OCI-LY1 (cell line): ENCODE data around the gene SLC25A21.

Experiments used
- H2AFZ ChIP-seq: fragments of 200-600 bp; sonication (generic), shearing (Covaris generic); 2 replicates; pipeline ENCODE4 v1.6.0; 2014; ENCODE audit warnings: antibody characterized with exemption, mild to moderate bottlenecking, low read length
- H3F3A ChIP-seq: fragments of 200-600 bp; sonication (generic), shearing (Covaris generic); 2 replicates; pipeline ENCODE4 v1.6.0; 2014; ENCODE audit warnings: mild to moderate bottlenecking, antibody characterized with exemption, low read length, moderate library complexity; ENCODE audit not compliant: insufficient read depth
- H3K27ac ChIP-seq: fragments of 200-600 bp; sonication (generic); 2 replicates; pipeline ENCODE4 v1.5.1; 2014; ENCODE audit warnings: low read length, mixed run types, mild to moderate bottlenecking, low read depth; ENCODE audit not compliant: poor library complexity, severe bottlenecking
- H3K27me3 ChIP-seq: fragments of 200-600 bp; sonication (generic); 2 replicates; pipeline ENCODE4 v1.6.0; 2014; ENCODE audit warnings: antibody characterized with exemption, mild to moderate bottlenecking, low read length, moderate library complexity; ENCODE audit not compliant: insufficient read depth
- H3K36me3 ChIP-seq: fragments of 200-600 bp; sonication (generic); 2 replicates; pipeline ENCODE4 v1.6.1; 2014; ENCODE audit warnings: mild to moderate bottlenecking, antibody characterized with exemption, low read length, moderate library complexity, mixed read lengths; ENCODE audit not compliant: insufficient read depth
- H3K4me1 ChIP-seq: fragments of 200-600 bp; sonication (generic); 2 replicates; pipeline ENCODE4 v1.5.1; 2014; ENCODE audit warnings: mild to moderate bottlenecking, low read length, moderate library complexity; ENCODE audit not compliant: insufficient read depth, severe bottlenecking
- H3K4me2 ChIP-seq: fragments of 200-600 bp; sonication (generic), shearing (Covaris generic); 2 replicates; pipeline ENCODE4 v1.6.1; 2014; ENCODE audit warnings: low read length
- H3K4me3 ChIP-seq: fragments of 200-600 bp; sonication (generic); 2 replicates; pipeline ENCODE4 v1.5.1; 2014; ENCODE audit warnings: low read length, low read depth, mild to moderate bottlenecking, mixed read lengths; ENCODE audit not compliant: poor library complexity, severe bottlenecking
- H3K79me2 ChIP-seq: fragments of 200-600 bp; shearing (Covaris generic); 2 replicates; pipeline ENCODE4 v1.6.1; 2016; ENCODE audit warnings: mixed run types, low read length, mixed read lengths; ENCODE audit not compliant: insufficient read depth
- H3K9ac ChIP-seq: fragments of 200-600 bp; sonication (generic), shearing (Covaris generic); 2 replicates; pipeline ENCODE4 v1.6.1; 2014; ENCODE audit warnings: mild to moderate bottlenecking, low read length, mixed read lengths
- H3K9me2 ChIP-seq: fragments of 200-600 bp; sonication (generic), shearing (Covaris generic); 2 replicates; pipeline ENCODE4 v1.6.1; 2014; ENCODE audit warnings: low read depth, mild to moderate bottlenecking, low read length, mixed read lengths
- H3K9me3 ChIP-seq: fragments of 200-600 bp; shearing (Covaris generic); 2 replicates; pipeline ENCODE4 v1.6.1; 2014; ENCODE audit warnings: low read length, mixed read lengths
- H4K20me1 ChIP-seq: fragments of 200-600 bp; sonication (generic), shearing (Covaris generic); 2 replicates; pipeline ENCODE4 v1.6.0; 2016; ENCODE audit warnings: mild to moderate bottlenecking, low read length; ENCODE audit not compliant: insufficient read depth
- CTCF ChIP-seq: fragments of 200-600 bp; sonication (generic), shearing (Covaris generic); IDR thresholded peaks from 2 replicates; pipeline ENCODE4 v1.5.1; 2017; ENCODE audit warnings: mild to moderate bottlenecking, antibody characterized with exemption, low read length, moderate library complexity, mixed read lengths
- EZH2 ChIP-seq: fragments of 200-600 bp; sonication (generic), shearing (Covaris generic); IDR thresholded peaks from 2 replicates; pipeline ENCODE4 v1.8.0; 2017; ENCODE audit warnings: borderline replicate concordance, mixed run types, mild to moderate bottlenecking, antibody characterized with exemption, low read length, moderate library complexity, mixed read lengths

Gene SLC25A21

DNA sequence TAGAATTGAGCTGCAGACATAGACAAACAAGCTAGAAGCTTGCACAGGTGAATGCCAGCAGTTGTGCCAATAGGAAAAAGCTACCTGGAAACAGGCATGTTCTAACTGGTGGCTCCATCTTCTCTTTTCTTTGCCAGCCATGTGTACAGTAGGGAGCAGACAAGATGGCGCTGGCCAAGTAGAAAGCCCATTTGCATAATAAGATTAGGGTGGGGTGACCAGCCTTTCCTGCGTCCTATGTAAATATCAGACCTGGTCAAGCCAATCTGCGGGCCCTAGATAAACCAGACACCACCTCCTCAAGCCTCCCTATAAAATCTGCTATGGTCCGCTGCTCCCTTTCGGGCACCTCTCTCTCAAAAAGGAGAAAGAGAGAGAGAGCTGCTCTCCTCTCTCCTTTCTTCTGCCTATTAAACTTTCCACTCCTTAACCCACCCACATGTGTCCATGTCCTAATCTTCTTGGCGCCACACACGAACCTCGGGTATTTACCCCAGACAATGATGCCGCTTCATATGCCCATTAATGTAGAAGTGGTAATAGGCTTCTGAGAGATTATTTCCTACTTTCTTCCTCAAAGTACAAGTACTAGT lies 201.0 kb downstream of the SLC25A21 start:
- H3K9me3 ChIP-seq, result no peaks in the 10 kb centered on the region
- TF ChIP-seq EZH2, result no peak
- no peak for TF ChIP-seq CTCF
- H3K9me2 ChIP-seq, result no peaks in the 10 kb centered on the region
- no peak overlapping the region for H3K27ac ChIP-seq
- no peaks in the 10 kb centered on the region for H3K36me3 ChIP-seq
- H3K4me2 ChIP-seq, result no peak overlapping the region
- H3K4me1 ChIP-seq, result no peaks in the 10 kb centered on the region
- H3K4me3 ChIP-seq, result no peak overlapping the region
- H3K27me3 ChIP-seq, result no peaks in the 10 kb centered on the region
- H2AFZ ChIP-seq, result no peak overlapping the region
- H3F3A ChIP-seq, result no peaks in the 10 kb centered on the region
- H3K9ac ChIP-seq, result no peak overlapping the region
- H3K79me2 ChIP-seq, result no peaks in the 10 kb centered on the region
- H4K20me1 ChIP-seq, result no peaks in the 10 kb centered on the region

DNA sequence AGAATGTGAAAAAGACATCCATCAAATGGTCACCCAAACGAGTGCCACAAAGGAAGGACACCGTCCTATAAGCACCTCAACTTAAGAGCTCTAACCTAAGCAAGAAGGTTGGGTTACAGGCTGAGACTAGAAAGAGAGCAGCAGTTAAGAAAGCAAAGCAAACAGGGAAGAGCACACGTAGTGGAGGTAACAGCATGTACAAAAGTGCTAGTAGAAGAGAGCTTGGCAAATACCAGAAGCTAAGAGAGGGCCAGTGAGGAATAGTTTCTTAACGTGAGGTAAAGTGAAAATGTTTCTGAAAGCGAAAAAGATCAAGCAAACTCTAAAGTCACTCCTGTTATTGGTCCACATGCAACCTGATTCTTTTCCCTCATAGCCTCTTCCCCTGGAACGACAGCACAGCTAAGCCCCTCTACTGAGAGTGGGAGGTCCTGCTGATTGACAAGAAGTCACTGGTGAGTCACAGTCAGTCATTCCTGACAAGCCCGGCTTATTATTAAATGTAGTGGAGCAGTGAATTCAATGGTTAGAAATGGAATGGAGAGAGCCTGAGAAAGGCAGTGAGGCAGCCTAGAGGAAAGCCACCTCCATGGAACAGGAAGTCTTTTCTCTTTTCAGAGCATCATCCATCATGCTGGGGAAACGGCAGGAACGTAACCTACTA lies 204.4 kb downstream of the SLC25A21 start:
- no peak overlapping the region for H3K9ac ChIP-seq
- no peak overlapping the region for H3K27ac ChIP-seq
- H4K20me1 ChIP-seq, result no peaks in the 10 kb centered on the region
- TF ChIP-seq CTCF (no peak), EZH2 (no peak)
- H3K9me3 ChIP-seq, result no peaks in the 10 kb centered on the region
- H3K36me3 ChIP-seq, result no peaks in the 10 kb centered on the region
- no peaks in the 10 kb centered on the region for H3F3A ChIP-seq
- H3K79me2 ChIP-seq, result no peaks in the 10 kb centered on the region
- no peak overlapping the region for H2AFZ ChIP-seq
- H3K4me3 ChIP-seq, result no peak overlapping the region
- no peaks in the 10 kb centered on the region for H3K27me3 ChIP-seq
- H3K4me2 ChIP-seq, result no peak overlapping the region
- no peaks in the 10 kb centered on the region for H3K4me1 ChIP-seq
- H3K9me2 ChIP-seq, result no peaks in the 10 kb centered on the region

DNA sequence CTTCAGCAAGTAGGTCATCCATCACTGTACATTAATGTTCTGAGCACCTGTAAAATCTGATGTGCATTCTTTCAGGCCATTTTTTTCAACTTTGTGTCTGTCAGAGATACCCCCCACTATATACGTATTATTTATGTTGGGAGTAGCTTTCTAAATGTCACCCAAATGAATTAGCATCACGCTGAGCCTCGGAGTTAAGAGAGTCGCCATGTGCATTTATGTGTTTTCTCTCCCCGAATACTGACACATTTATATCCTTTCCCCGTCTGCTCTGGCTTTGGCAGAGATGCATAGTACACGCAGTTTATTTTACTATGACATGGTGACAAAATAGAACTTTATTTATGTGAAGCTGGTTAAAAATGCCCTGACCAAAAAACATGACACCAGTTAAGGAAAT lies 216.4 kb downstream of the SLC25A21 start:
- H3K27ac ChIP-seq, result no peak overlapping the region
- TF ChIP-seq CTCF, result no peak
- no peak for TF ChIP-seq EZH2

More for the DNA sequence above, 216.4 kb downstream of the SLC25A21 start:
- H3K9ac ChIP-seq, result no peak overlapping the region
- no peaks in the 10 kb centered on the region for H3K4me1 ChIP-seq
- H3K4me2 ChIP-seq, result no peak overlapping the region
- no peaks in the 10 kb centered on the region for H3K27me3 ChIP-seq
- H3K79me2 ChIP-seq, result no peaks in the 10 kb centered on the region
- no peaks in the 10 kb centered on the region for H3K9me2 ChIP-seq
- H3K4me3 ChIP-seq, result no peak overlapping the region
- no peaks in the 10 kb centered on the region for H3K36me3 ChIP-seq
- no peak overlapping the region for H2AFZ ChIP-seq
- H3F3A ChIP-seq, result no peaks in the 10 kb centered on the region
- no peaks in the 10 kb centered on the region for H3K9me3 ChIP-seq
- no peaks in the 10 kb centered on the region for H4K20me1 ChIP-seq
